Naive thymus-derived CD4-positive, alpha-beta T cell (primary cell): ENCODE results near the gene STPG2. TPM values are rescaled to one million over a fixed set of nuclear protein-coding genes. Genes with fewer than 3 reads are reported as not detected.

Source experiments
- ATAC-seq: fragments of 150-1000 bp; cut with Tn5 transposase; 2 replicates; pipeline ENCODE4 v1.10.0; 2021; ENCODE audit warnings: mild to moderate bottlenecking, moderate library complexity
- CTCF ChIA-PET: fragments of 350-600 bp; sonication (Branson Sonifier 250); formaldehyde crosslinking; loops from one replicate; lab custom pipeline; 2021; ENCODE audit warnings: antibody characterized with exemption; lab: Charles Lee
- POLR2A ChIA-PET: fragments of 350-600 bp; sonication (Branson Sonifier 250); formaldehyde crosslinking; loops from one replicate; lab custom pipeline; 2021; ENCODE audit warnings: antibody characterized with exemption, inconsistent platforms; lab: Charles Lee
- DNase-seq, 9 donors: peaks; one replicate each; pipeline versions ENCODE4 v3.0.0 to v3.0.0-alpha.2; 2020 to 2022; ENCODE audit warnings: mixed read lengths in 1 of 9
- H3K27ac ChIP-seq: one replicate; pipeline ENCODE4 v1.7.0; 2013; ENCODE audit warnings: mild to moderate bottlenecking, low read depth, low read length, moderate library complexity
- H3K27me3 ChIP-seq, 2 donors: one replicate each; pipeline ENCODE4 v1.7.0; 2013; ENCODE audit warnings: low read length in 2 of 2, mild to moderate bottlenecking in 2 of 2, moderate library complexity in 2 of 2; ENCODE audit not compliant: control insufficient read depth in 2 of 2, insufficient read depth in 2 of 2
- H3K36me3 ChIP-seq, 3 experiments: 1 replicate in 2 of 3; 2 replicates in 1 of 3; pipeline ENCODE4 v1.7.0; 2013; ENCODE audit warnings: low read length in 3 of 3, mild to moderate bottlenecking in 3 of 3, moderate library complexity in 1 of 3; ENCODE audit not compliant: insufficient read depth in 3 of 3, control insufficient read depth in 2 of 3
- H3K4me1 ChIP-seq, 2 donors: one replicate each; pipeline ENCODE4 v1.7.0; 2013; ENCODE audit warnings: low read length in 2 of 2, mild to moderate bottlenecking in 2 of 2, moderate library complexity in 1 of 2; ENCODE audit not compliant: control insufficient read depth in 2 of 2, insufficient read depth in 2 of 2
- H3K4me3 ChIP-seq: 2 replicates; pipeline ENCODE4 v1.7.0; 2013; ENCODE audit warnings: mild to moderate bottlenecking, low read length
- H3K9me3 ChIP-seq, 3 experiments: 1 replicate in 2 of 3; 2 replicates in 1 of 3; pipeline ENCODE4 v1.7.0; 2013; ENCODE audit warnings: low read length in 3 of 3; ENCODE audit not compliant: control insufficient read depth in 2 of 3
- H3K27ac Mint-ChIP-seq, 9 donors: one replicate each; pipeline ENCODE4 v1.8.0; 2020 to 2022; ENCODE audit warnings: mixed read lengths in 9 of 9, mild to moderate bottlenecking in 8 of 9, moderate library complexity in 5 of 9, inconsistent platforms in 2 of 9
- H3K27me3 Mint-ChIP-seq, 5 donors: one replicate each; pipeline ENCODE4 v1.8.0; 2021 to 2022; ENCODE audit warnings: mixed read lengths in 5 of 5, mild to moderate bottlenecking in 1 of 5
- H3K36me3 Mint-ChIP-seq, 5 donors: one replicate each; pipeline ENCODE4 v1.8.0; 2020 to 2022; ENCODE audit warnings: mixed read lengths in 5 of 5, mild to moderate bottlenecking in 3 of 5, inconsistent platforms in 1 of 5
- H3K4me1 Mint-ChIP-seq, 7 donors: one replicate each; pipeline ENCODE4 v1.8.0; 2020 to 2022; ENCODE audit warnings: mixed read lengths in 7 of 7, mild to moderate bottlenecking in 3 of 7, inconsistent platforms in 1 of 7
- H3K4me3 Mint-ChIP-seq, 10 donors: one replicate each; pipeline ENCODE4 v1.8.0; 2020 to 2022; ENCODE audit warnings: mild to moderate bottlenecking in 10 of 10, mixed read lengths in 10 of 10, moderate library complexity in 6 of 10, inconsistent platforms in 2 of 10
- H3K9me3 Mint-ChIP-seq, 11 donors: one replicate each; pipeline ENCODE4 v1.8.0; 2020 to 2022; ENCODE audit warnings: mixed read lengths in 11 of 11, mild to moderate bottlenecking in 4 of 11, inconsistent platforms in 1 of 11, moderate library complexity in 1 of 11
- intact Hi-C, 2 donors: fragments of 100-400 bp; cut with micrococcal nuclease; formaldehyde crosslinking; loops; one replicate each; pipeline ENCODE4 v1.15.1; 2023
- polyA plus RNA-seq, 2 donors: library from polyadenylated mRNA; unstranded; fragments of 300-500 nt; fragmentation: Illumina TruSeq; gene quantifications; one replicate each; pipeline ENCODE4 v1.2.3, GENCODE V29; 2021
- total RNA-seq, 6 experiments: library from RNA in 5 of 6; stranded (reverse) in 5 of 6; gene quantifications; 1 replicate in 5 of 6; 2 replicates in 1 of 6; pipeline ENCODE4 v1.2.3 and lab custom pipeline; 2021 to 2026

STPG2 gene
- total RNA-seq (under 1 TPM in 4 of 5 experiments, not detected in 1; 0.19 to 0.47 (median 0.30) TPM), polyA plus RNA-seq (not detected), total RNA-seq (lab: John Stamatoyannopoulos, UW) (0.67 reads per million)

DNA sequence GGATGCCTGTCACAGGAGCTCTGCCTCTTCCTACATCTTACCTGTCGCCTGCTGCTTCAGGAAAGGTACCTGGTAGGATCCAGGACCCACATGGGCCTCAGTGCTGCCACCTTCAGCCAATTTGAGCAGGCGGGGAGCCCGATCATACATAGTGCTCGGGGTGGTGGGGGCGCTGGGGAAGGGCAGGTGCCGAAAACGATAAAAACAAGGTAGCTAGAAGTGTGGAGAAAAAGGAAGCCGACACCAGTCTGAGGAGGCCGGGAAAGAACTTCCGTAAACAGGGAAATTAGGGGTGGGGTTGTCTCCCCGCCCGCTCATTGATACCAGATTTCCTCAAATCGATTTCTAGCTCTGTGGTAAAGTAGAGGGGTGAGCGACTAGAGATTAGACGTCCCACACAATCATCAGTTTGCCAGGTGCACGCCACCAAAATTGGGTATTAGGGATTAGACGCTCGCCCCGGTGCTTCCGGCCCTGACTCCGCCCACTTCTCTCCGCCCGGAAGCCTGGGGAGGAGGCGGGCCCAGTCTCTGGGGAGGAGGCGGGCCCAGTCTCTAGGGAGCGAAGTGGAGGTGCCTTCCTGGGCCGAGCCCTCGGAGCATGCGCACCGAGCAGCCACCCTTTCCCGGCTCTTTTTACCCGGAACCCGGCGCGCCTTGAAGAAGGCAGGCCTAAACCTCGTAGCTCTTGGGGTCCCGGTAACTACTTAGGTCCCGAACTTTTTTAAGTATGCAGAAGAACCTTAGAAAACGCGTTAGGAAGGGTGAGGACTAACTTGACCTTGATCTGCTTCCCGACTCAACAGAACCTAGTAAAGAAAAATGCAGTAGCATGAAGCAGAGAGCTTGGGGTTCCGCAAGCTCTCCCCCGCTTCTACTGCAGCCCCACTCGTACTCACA, at the start of gene STPG2:
Gene STPG2, minus strand, starts transcription at position 476 of the 899 bp plus-strand sequence.
- intact Hi-C loops = loop anchor here (1.0 to 5.0 kb wide), 19 partner anchors 118 to 1808 kb away; partner anchors contain the start of genes ADH5 (in 2 of the 2), H2AZ1 (in 2 of the 2), METAP1 (in 2 of the 2) and RAP1GDS1 (in 2 of the 2)
- no peaks in the 10 kb centered on the region for H3K36me3 ChIP-seq
- POLR2A ChIA-PET = interaction anchor here (0.6 to 2.7 kb wide), 14 partner anchors 8 to 1751 kb away, joined by 3 to 27 read pairs (median 4); partner anchors contain the start of genes ADH5, EIF4E, LAMTOR3 and METAP1
- H3K9me3 Mint-ChIP-seq = peaks cover 0 to 7% (median 0%) of the 10 kb centered on the region in 11 donors
- peaks cover 0 to 20% (median 0%) of the 10 kb centered on the region in 5 donors for H3K36me3 Mint-ChIP-seq
- CTCF ChIA-PET = interaction anchor here (0.5 to 1.4 kb wide), 5 partner anchors 10 to 913 kb away, joined by 3 to 7 read pairs (median 4); no protein-coding TSS in a partner anchor
- H3K27me3 ChIP-seq = no peaks in the 10 kb centered on the region
- H3K4me3 ChIP-seq = peak within 1 kb of the TSS; percentile 85
- ATAC-seq (peak; percentile 100), DNase-seq (peak; percentile 85 to 93 (median 91))
- H3K4me3 Mint-ChIP-seq = peak within 1 kb of the TSS; percentile 87 to 99 (median 94)
- H3K4me1 ChIP-seq = peaks cover 6 to 10% of the 10 kb centered on the region in 2 donors
- H3K27me3 Mint-ChIP-seq = peaks cover 0 to 16% (median 0%) of the 10 kb centered on the region in 5 donors
- peak within 1 kb of the TSS; percentile 96 to 99 (median 98) for H3K27ac Mint-ChIP-seq
- H3K4me1 Mint-ChIP-seq = peaks cover 12 to 28% (median 24%) of the 10 kb centered on the region in 7 donors
- H3K27ac ChIP-seq = peak within 1 kb of the TSS; percentile 84
- H3K9me3 ChIP-seq = no peaks in the 10 kb centered on the region

DNA sequence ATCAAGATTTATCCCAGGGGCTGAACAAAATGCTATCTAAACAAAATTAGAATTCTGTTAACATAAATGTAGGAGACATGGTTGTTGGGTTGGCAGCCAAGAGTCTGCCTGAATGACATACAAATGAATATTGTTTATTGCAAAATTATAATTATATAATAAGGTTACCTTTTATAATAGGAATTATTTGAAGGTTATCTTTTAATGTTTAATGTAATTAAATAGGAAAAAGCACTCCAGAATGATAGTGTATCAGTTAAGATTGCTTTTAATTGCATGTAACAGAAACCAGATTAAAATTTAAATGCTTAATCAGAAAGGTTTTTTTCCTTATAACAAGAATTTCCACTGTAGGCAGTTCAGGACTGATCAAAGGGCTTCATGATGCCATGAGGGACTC, 42.0 kb upstream of the STPG2 start:
- Mint-ChIP-seq H3K4me3 (no peak overlapping the region), H3K36me3 (no peaks in the 10 kb centered on the region), H3K4me1 (no peaks in the 10 kb centered on the region), H3K27ac (no peak overlapping the region), H3K27me3 (peaks cover 0 to 9% (median 4%) of the 10 kb centered on the region in 5 donors), H3K9me3 (peaks cover 0 to 9% (median 0%) of the 10 kb centered on the region in 11 donors)
- H3K9me3 ChIP-seq = no peaks in the 10 kb centered on the region
- no peak for ATAC-seq
- no peaks in the 10 kb centered on the region for H3K4me1 ChIP-seq
- ChIA-PET CTCF (no interaction called here), POLR2A (interaction anchor here (0.9 kb wide), 1 partner anchor 75 kb away, joined by 3 read pairs; no protein-coding TSS in a partner anchor)
- H3K27ac ChIP-seq = no peak overlapping the region
- intact Hi-C loops = no loop called here
- DNase-seq = no peak
- H3K27me3 ChIP-seq = no peaks in the 10 kb centered on the region
- H3K4me3 ChIP-seq = no peak overlapping the region
- H3K36me3 ChIP-seq = no peaks in the 10 kb centered on the region

DNA sequence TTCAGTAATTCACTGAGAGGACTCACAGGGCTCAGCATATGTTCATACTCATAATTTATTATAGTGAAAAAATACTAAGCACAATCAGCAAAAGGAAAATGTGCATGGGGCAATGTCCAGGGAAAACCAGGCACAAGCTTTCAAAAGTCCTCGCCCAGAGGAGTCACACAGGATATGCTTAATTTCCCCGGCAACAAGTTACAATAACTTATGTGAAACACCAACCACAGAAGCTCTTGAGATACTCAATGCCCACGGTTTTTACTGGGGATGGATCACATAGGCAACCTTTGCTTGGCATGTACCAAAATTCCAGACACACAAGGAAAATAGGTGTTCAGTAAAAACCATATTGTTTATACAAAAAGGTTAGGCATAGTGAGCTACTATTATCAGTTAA, 38.5 kb upstream of the STPG2 start:
- ChIA-PET CTCF (no interaction called here), POLR2A (no interaction called here)
- no peaks in the 10 kb centered on the region for H3K27me3 ChIP-seq
- H3K27ac Mint-ChIP-seq = no peak overlapping the region
- H3K9me3 ChIP-seq = no peaks in the 10 kb centered on the region
- intact Hi-C loops = no loop called here
- no peaks in the 10 kb centered on the region for H3K36me3 Mint-ChIP-seq
- H3K4me1 Mint-ChIP-seq = no peaks in the 10 kb centered on the region
- no peak for DNase-seq
- no peaks in the 10 kb centered on the region for H3K4me1 ChIP-seq
- no peak overlapping the region for H3K27ac ChIP-seq
- H3K9me3 Mint-ChIP-seq = no peaks in the 10 kb centered on the region
- ATAC-seq = no peak
- H3K4me3 ChIP-seq = no peak overlapping the region
- H3K36me3 ChIP-seq = no peaks in the 10 kb centered on the region
- no peak overlapping the region for H3K4me3 Mint-ChIP-seq
- peaks cover 0 to 4% (median 0%) of the 10 kb centered on the region in 5 donors for H3K27me3 Mint-ChIP-seq

DNA sequence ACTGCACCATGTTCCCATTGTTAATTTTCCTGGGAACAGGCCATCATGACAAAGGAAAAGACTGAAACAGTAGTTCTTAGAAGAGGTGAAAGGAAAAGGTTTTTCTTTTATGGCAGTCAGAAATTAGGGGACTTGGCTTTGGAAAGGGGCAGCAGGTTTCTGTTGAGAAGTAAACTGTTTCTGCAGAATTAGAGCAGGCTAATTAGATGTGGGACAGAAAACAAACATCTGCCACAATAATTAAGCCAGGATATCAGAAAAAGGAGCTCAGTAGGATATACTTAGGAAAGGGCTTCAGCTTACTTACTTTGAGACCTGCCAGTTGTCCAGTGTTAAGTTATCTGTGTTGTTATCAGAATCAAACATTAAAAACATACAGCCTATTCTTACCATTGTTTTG, 36.7 kb upstream of the STPG2 start:
- Mint-ChIP-seq H3K4me1 (no peaks in the 10 kb centered on the region), H3K4me3 (no peak overlapping the region), H3K27me3 (peaks cover 0 to 4% (median 0%) of the 10 kb centered on the region in 5 donors), H3K27ac (no peak overlapping the region), H3K36me3 (no peaks in the 10 kb centered on the region), H3K9me3 (no peaks in the 10 kb centered on the region)
- ATAC-seq (no peak), DNase-seq (no peak)
- Histone ChIP-seq H3K4me3 (no peak overlapping the region), H3K27ac (no peak overlapping the region), H3K4me1 (no peaks in the 10 kb centered on the region), H3K36me3 (no peaks in the 10 kb centered on the region), H3K9me3 (no peaks in the 10 kb centered on the region), H3K27me3 (no peaks in the 10 kb centered on the region)
- CTCF ChIA-PET = no interaction called here
- intact Hi-C loops = no loop called here
- POLR2A ChIA-PET = no interaction called here

DNA sequence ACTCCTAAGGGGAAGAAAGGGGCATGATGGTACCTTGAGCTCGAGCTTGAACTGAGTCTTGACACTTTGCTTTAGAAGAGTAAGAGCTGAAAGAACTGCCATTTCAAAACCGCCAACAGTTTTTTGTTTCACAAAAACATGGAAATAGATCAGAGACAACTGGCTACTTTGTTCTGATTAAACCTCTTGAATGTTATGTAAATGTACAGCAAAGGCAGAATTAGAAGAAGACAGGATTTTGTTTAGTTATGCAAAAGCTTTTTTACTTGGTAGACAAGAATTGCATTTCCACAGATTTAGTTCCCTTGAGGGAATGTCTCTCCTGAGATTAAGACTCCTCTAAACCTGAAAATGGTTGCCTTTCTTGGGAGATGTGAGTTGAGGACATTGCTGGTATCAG, 33.3 kb upstream of the STPG2 start:
- Mint-ChIP-seq H3K27ac (no peak overlapping the region), H3K27me3 (peaks cover 0 to 4% (median 0%) of the 10 kb centered on the region in 5 donors), H3K4me3 (no peak overlapping the region), H3K9me3 (peaks cover 0 to 5% (median 0%) of the 10 kb centered on the region in 11 donors), H3K4me1 (peaks cover 0 to 1% (median 0%) of the 10 kb centered on the region in 7 donors), H3K36me3 (no peaks in the 10 kb centered on the region)
- Histone ChIP-seq H3K4me3 (no peak overlapping the region), H3K27ac (no peak overlapping the region), H3K4me1 (no peaks in the 10 kb centered on the region), H3K27me3 (no peaks in the 10 kb centered on the region), H3K9me3 (no peaks in the 10 kb centered on the region), H3K36me3 (no peaks in the 10 kb centered on the region)
- intact Hi-C loops = no loop called here
- ChIA-PET POLR2A (no interaction called here), CTCF (no interaction called here)
- DNase-seq (no peak), ATAC-seq (no peak)

DNA sequence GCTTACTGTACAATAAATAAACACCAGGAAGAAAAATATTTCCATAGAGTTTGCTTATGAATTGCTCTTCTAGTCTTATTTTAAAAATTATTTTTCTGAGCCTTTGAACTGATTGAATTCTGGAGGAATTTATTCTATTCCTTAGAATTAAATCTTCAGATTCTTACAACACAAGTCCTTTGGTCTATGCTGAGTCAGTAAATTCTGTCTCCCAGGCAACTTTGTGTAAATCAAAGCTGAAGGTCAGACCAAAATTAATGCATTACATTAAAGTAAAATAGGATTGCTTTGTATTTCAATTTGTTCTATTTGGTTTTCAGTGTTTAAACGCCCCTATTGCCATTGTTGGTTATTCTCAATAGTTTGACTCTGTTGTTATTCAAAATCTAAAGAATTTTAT, 26.8 kb upstream of the STPG2 start:
- no peak overlapping the region for H3K27ac Mint-ChIP-seq
- no peak for DNase-seq
- POLR2A ChIA-PET = interaction anchor here (0.7 kb wide), 1 partner anchor 41 kb away, joined by 3 read pairs; no protein-coding TSS in a partner anchor

More for the DNA sequence above, 26.8 kb upstream of the STPG2 start:
- H3K9me3 ChIP-seq = no peaks in the 10 kb centered on the region
- H3K4me1 Mint-ChIP-seq = peaks cover 0 to 1% (median 0%) of the 10 kb centered on the region in 7 donors
- intact Hi-C loops = no loop called here
- peaks cover 0 to 13% (median 0%) of the 10 kb centered on the region in 5 donors for H3K27me3 Mint-ChIP-seq
- CTCF ChIA-PET = no interaction called here
- no peaks in the 10 kb centered on the region for H3K27me3 ChIP-seq
- no peak overlapping the region for H3K27ac ChIP-seq
- H3K9me3 Mint-ChIP-seq = peaks cover 0 to 5% (median 0%) of the 10 kb centered on the region in 11 donors
- H3K4me3 ChIP-seq = no peak overlapping the region
- no peaks in the 10 kb centered on the region for H3K4me1 ChIP-seq
- no peaks in the 10 kb centered on the region for H3K36me3 ChIP-seq
- H3K4me3 Mint-ChIP-seq = no peak overlapping the region
- no peaks in the 10 kb centered on the region for H3K36me3 Mint-ChIP-seq
- no peak for ATAC-seq
